Right lobe of liver (tissue), 6 donors: Measurements from ENCODE around the gene FGD2. TPM values are rescaled to one million over a fixed set of nuclear protein-coding genes. Genes with fewer than 3 reads are reported as not detected.

Experiments used
- ATAC-seq, 4 donors: fragments of 200-7000 bp; cut with Tn5 transposase; one replicate each; pipeline ENCODE4 v1.9.1; 2020; ENCODE audit warnings: mild to moderate bottlenecking in 4 of 4, moderate library complexity in 4 of 4
- DNase-seq, 3 donors: peaks; one replicate each; pipeline ENCODE4 v3.0.0-alpha.2; 2020
- H3K27ac ChIP-seq, 3 donors: fragments of 200-600 bp; one replicate each; pipeline ENCODE4 v1.8.0; 2022
- H3K27me3 ChIP-seq, 2 donors: fragments of 200-600 bp; one replicate each; pipeline ENCODE4 v1.8.0; 2022
- H3K36me3 ChIP-seq, 4 donors: fragments of 200-600 bp; sonication (generic) in 1 of 4; one replicate each; pipeline versions ENCODE4 v1.5.1 to v1.8.0; 2017 to 2022; ENCODE audit warnings: control low read depth in 1 of 4
- H3K4me1 ChIP-seq, 4 donors: fragments of 200-600 bp; sonication (generic) in 1 of 4; one replicate each; pipeline versions ENCODE4 v1.5.1 to v1.8.0; 2017 to 2022; ENCODE audit warnings: control low read depth in 1 of 4
- H3K4me3 ChIP-seq, 3 donors: fragments of 200-600 bp; one replicate each; pipeline ENCODE4 v1.8.0; 2022
- H3K9me3 ChIP-seq, 4 donors: fragments of 200-600 bp; sonication (generic) in 1 of 4; one replicate each; pipeline versions ENCODE4 v1.5.1 to v1.8.0; 2017 to 2022; ENCODE audit warnings: control low read depth in 1 of 4
- POLR2A ChIP-seq: fragments of 450-650 bp; IDR thresholded peaks from one replicate; pipeline ENCODE4 v1.6.1; 2017; ENCODE audit warnings: antibody characterized with exemption, mild to moderate bottlenecking
- WGBS: methylation state at CpG from one replicate; pipeline ENCODE4 v1.1.6; 2018; ENCODE audit warnings: low coverage, low lambda C conversion rate; ENCODE audit not compliant: insufficient coverage; ENCODE audit errors: missing lambda C conversion rate; 5-methylcytosine and 5-hydroxymethylcytosine counted together
- intact Hi-C, 2 donors: fragments of 100-400 bp; cut with DNase I; formaldehyde crosslinking; loops; one replicate each; pipeline versions ENCODE4 v1.11.2 to v1.14.1; 2022
- total RNA-seq, 6 experiments: library from RNA; depleted of rRNA in 2 of 6; stranded (reverse); fragments of >200 nt in 2 of 6; fragmentation: NEBNext Ultra II Directional in 3 of 6; extraction: Animal tissue kit (Norgen Biotek cat#: 25700) in 3 of 6; gene quantifications; one replicate each; pipeline versions ENCODE4 v1.1.0 to v1.2.4, GENCODE V29; 2016 to 2023
- TF ChIP-seq, protein P1 (sequence below), 4 donors: fragments of 200-600 bp in 3 of 4; fragments of 450-650 bp in 1 of 4; IDR thresholded peaks; one replicate each; pipeline versions ENCODE4 v1.5.1 to v1.8.0; 2016 to 2022; ENCODE audit warnings: antibody characterized with exemption in 4 of 4, mild to moderate bottlenecking in 2 of 4
- donor health status: DM: no; HTN: yes; CAD: no.
- donor health status: DM: no; HTN: no; CAD: no.
- donor health status: DM: no; HTN: no; CAD: no.
- donor health status: DM: no; HTN: yes; CAD: no.
- donor health status: DM: no; HTN: yes; CAD: no.

Gene FGD2
- total RNA-seq, 6 experiments from 2014 or later: 6.6 to 15.6 (median 9.6) TPM

DNA sequence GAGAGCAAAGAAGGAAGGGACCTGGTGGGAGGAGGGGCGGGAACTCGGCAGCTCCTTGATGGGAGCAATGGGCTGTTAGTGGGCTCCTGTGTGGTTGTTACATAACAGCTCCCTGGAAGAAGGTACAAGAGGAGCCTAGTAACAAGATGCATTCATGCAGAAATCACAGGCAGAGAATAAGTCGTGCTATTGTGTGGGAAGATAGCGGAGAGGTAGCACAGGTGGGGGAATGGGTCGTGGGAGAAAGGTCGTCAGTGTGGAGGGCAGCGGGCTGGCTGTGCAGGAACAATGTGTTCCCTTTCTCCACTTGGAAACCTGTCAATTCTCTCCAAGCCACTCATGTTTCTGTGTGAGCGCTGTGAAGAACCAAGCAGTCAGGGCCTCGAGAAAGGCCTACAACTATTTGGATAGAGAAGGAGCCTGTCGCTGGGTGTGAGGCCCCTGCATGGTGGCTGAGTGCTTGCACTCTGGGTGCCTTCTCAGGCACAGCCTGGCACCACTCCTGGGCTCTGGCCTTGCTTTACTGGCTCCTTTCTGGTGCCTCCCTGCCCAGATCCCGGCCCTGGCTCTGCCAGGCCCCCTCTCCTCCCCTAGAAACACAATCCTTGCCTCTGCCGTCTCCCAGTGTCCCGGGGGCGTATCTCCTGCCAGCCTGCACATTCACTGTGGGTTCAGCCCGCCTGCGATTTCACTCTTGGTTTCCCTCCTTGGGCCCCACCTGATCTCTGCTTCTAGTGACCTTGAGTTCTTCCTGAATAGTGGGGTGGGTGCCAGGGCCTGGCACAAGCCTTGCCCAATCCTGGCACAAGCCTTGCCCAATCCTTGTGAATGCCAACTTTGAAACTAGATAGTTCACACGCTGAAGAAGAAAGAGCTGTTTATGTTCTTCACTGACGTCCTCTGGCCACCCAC is 7.4 kb upstream of the FGD2 start:
- DNase-seq: no peak
- intact Hi-C loops: no loop called here
- no peaks in the 10 kb centered on the region for H3K27me3 ChIP-seq
- TF ChIP-seq, protein P1, sequence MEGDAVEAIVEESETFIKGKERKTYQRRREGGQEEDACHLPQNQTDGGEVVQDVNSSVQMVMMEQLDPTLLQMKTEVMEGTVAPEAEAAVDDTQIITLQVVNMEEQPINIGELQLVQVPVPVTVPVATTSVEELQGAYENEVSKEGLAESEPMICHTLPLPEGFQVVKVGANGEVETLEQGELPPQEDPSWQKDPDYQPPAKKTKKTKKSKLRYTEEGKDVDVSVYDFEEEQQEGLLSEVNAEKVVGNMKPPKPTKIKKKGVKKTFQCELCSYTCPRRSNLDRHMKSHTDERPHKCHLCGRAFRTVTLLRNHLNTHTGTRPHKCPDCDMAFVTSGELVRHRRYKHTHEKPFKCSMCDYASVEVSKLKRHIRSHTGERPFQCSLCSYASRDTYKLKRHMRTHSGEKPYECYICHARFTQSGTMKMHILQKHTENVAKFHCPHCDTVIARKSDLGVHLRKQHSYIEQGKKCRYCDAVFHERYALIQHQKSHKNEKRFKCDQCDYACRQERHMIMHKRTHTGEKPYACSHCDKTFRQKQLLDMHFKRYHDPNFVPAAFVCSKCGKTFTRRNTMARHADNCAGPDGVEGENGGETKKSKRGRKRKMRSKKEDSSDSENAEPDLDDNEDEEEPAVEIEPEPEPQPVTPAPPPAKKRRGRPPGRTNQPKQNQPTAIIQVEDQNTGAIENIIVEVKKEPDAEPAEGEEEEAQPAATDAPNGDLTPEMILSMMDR (IDR thresholded peaks at IDR 0.05): no peak
- TF ChIP-seq POLR2A: no peak
- H3K4me3 ChIP-seq: no peak overlapping the region
- no peaks in the 10 kb centered on the region for H3K36me3 ChIP-seq
- no peaks in the 10 kb centered on the region for H3K9me3 ChIP-seq
- 35% methylated on average over 6 of the region's 18 CpGs for WGBS
- peak overlapping the region in 1 of 3 donors; percentile 44 for H3K27ac ChIP-seq
- ATAC-seq: peak; percentile 20 to 86 (median 79)
- H3K4me1 ChIP-seq: peaks cover 0 to 14% (median 6%) of the 10 kb centered on the region in 4 donors

DNA sequence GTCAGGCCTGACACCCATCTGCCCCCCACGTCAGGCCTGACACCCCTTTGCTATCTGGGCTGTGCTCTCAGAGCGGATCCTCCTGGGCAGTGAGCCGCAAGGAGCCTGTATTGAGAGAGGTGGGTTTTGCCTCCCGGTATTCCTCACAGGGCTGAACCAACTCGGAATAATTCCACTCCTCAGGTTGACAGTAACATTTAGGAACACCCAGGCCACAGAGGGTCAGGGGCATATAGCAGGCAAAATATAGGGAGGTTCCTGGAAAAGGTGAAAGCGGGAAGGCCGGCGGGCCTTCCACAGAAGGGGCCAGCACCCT is 6.8 kb upstream of the FGD2 start:
- Histone ChIP-seq H3K4me3 (no peak overlapping the region), H3K36me3 (no peaks in the 10 kb centered on the region), H3K27ac (peak overlapping the region in 1 of 3 donors; percentile 44), H3K27me3 (no peaks in the 10 kb centered on the region), H3K9me3 (no peaks in the 10 kb centered on the region), H3K4me1 (peaks cover 0 to 14% (median 6%) of the 10 kb centered on the region in 4 donors)
- intact Hi-C loops: no loop called here
- DNase-seq (no peak), ATAC-seq (no peak)
- WGBS: 66% methylated on average over 4 of the region's 8 CpGs
- TF ChIP-seq, protein P1 (IDR thresholded peaks at IDR 0.05): no peak

DNA sequence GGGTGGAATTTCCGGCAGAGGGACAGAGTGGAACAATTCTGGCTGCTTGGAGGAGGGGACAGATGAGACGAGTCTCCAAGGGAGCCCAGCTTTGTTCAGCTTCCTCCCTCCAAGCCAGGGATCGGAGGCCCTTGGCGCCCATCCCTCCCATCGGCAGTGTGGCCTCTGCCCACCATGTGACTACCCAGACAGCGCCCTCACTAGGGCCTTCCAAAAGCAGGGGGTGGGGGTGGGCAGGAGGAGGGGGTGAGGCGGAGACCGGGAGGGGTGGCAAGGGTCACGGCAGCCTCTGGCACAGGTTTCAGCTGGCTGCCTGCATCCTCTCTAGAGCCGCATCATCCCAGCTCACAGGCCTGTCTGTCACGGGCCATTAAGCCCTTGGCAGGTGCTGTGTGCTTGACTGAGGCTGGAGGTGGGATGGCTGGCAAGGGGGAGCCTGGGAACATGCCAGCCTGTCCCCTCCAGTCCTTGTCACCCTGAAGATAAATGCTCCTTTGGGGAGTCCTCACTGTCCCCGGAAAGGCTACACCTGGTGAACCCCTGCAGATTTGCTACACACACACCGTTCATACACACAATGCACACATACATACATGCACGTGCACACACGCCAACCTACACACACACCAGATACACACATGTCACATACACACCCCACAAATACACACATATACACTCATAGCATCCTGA is 6.2 kb upstream of the FGD2 start:
- no peak for DNase-seq
- H3K4me1 ChIP-seq: peaks cover 0 to 14% (median 6%) of the 10 kb centered on the region in 4 donors
- H3K4me3 ChIP-seq: no peak overlapping the region
- no peaks in the 10 kb centered on the region for H3K27me3 ChIP-seq
- 72% methylated on average over 4 of the region's 15 CpGs for WGBS
- H3K36me3 ChIP-seq: no peaks in the 10 kb centered on the region
- ATAC-seq: no peak
- no peaks in the 10 kb centered on the region for H3K9me3 ChIP-seq
- TF ChIP-seq POLR2A: no peak
- TF ChIP-seq, protein P1 (IDR thresholded peaks at IDR 0.05): no peak
- H3K27ac ChIP-seq: peak overlapping the region in 1 of 3 donors; percentile 44
- intact Hi-C loops: no loop called here

DNA sequence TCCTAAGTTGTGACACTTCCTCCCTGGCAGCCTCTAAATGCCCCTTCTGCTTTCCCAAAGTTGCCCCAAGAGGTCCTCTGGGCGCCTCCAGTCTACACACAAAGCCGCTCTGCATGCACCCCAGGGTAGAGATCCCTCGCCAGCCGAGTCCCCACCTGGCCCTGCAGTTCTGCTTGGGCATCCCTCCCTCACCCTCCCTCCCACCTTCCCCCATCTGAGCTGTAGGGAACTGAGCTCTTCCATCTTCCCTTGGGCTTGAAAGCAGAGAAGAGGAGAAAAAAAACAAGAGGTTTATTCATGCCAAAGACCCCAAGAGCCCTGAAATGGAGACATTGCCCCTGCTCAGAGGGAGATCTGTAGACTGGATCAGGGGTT is 5.7 kb upstream of the FGD2 start:
- ATAC-seq (no peak), DNase-seq (no peak)
- WGBS: no CpG with 5 or more reads among the region's 4 CpGs
- peaks cover 0 to 14% (median 6%) of the 10 kb centered on the region in 4 donors for H3K4me1 ChIP-seq
- no peaks in the 10 kb centered on the region for H3K36me3 ChIP-seq
- H3K9me3 ChIP-seq: no peaks in the 10 kb centered on the region
- no peaks in the 10 kb centered on the region for H3K27me3 ChIP-seq
- no peak overlapping the region for H3K4me3 ChIP-seq
- no peak overlapping the region for H3K27ac ChIP-seq
- intact Hi-C loops: no loop called here
- TF ChIP-seq, protein P1 (IDR thresholded peaks at IDR 0.05): no peak
- TF ChIP-seq POLR2A: no peak
